Measurements from ENCODE around the gene SOWAHB. TPM values are rescaled to one million over a fixed set of nuclear protein-coding genes. Genes with fewer than 3 reads are reported as not detected.

Gene SOWAHB
- total RNA-seq, 4 donors from 2014 or later, result 19.3 to 63.2 (median 33.1) TPM

DNA sequence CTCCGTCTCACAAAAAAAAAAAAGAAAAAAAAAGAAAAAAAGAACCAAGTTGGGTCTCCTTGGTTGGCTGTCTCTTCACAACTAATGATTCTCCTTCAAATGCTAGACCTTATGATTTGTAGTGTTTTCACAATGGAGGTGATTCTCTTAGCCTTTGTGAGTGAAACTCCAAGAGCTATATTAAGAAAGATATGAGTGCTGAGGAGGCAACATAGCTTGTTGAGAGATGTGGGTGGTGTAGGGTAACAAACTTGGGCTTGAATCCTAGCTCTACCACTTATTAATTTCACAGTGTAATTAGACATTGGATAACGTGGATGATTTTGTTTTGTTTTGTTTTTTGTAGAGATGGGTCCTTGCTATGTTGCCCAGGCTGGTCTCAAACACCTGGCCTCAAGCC, 41.2 kb upstream of the SOWAHB start:
- Histone ChIP-seq H3K4me1 (no peaks in the 10 kb centered on the region), H3K9me3 (no peaks in the 10 kb centered on the region), H3K4me3 (no peak overlapping the region), H3K27me3 (no peaks in the 10 kb centered on the region), H3K27ac (no peak overlapping the region), H3K36me3 (no peaks in the 10 kb centered on the region)
- DNase-seq, result no peak
- WGBS, 2 donors (ENCODE audit: low coverage in 1 of 2), result 75 to 77% methylated on average over 1 to 2 of the region's 2 CpGs
- no peak for TF ChIP-seq EP300 (IDR thresholded peaks at IDR 0.05; ENCODE audit: low read depth)
- no peak for TF ChIP-seq POLR2A (IDR thresholded peaks at IDR 0.05)
- no peak for TF ChIP-seq POLR2AphosphoS5 (IDR thresholded peaks at IDR 0.05)
- TF ChIP-seq, protein P1, sequence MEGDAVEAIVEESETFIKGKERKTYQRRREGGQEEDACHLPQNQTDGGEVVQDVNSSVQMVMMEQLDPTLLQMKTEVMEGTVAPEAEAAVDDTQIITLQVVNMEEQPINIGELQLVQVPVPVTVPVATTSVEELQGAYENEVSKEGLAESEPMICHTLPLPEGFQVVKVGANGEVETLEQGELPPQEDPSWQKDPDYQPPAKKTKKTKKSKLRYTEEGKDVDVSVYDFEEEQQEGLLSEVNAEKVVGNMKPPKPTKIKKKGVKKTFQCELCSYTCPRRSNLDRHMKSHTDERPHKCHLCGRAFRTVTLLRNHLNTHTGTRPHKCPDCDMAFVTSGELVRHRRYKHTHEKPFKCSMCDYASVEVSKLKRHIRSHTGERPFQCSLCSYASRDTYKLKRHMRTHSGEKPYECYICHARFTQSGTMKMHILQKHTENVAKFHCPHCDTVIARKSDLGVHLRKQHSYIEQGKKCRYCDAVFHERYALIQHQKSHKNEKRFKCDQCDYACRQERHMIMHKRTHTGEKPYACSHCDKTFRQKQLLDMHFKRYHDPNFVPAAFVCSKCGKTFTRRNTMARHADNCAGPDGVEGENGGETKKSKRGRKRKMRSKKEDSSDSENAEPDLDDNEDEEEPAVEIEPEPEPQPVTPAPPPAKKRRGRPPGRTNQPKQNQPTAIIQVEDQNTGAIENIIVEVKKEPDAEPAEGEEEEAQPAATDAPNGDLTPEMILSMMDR (IDR thresholded peaks at IDR 0.05), result no peak
- in situ Hi-C loops (cut with MboI; ENCODE audit: low pct_ligation_motif_present in 1 of 4, low pct_unique_long_range_greater_than_20kb in 1 of 4, low sequenced_read_pairs in 3 of 4) (no loop called here), intact Hi-C loops (cut with DNase I; ENCODE audit: low total_unique reads) (no loop called here)

DNA sequence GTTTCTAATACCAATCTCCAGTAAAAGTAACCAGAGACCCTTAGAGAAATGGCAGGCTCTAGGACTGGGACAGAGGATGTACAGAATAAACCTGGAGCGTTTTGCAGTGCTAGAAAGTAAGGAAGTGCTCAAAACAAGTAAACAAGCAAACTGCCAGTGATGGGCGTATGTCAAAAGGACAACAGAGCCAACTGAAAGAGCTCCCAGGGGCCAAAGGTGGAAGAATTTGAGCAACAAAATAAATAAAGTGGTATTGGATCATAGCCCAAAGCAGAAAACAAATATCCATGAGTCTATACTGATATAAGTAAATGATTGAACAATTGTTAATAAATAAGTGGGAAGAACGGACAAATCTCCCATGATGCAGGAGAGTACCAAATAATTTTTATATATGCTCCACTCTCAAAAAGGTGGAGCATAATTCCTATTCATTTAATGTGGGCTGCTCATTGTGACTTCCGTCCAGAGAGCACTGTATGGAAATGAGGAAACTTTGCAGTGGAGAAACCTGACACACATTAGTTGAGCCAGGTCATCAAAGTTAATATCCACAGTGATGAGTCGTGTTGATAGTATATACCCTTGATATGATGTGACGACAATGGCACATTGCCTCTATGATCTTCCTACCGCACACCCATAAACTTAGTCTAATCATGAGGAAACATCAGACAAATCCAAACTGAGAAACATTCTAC, 33.8 kb upstream of the SOWAHB start:
- TF ChIP-seq POLR2A (IDR thresholded peaks at IDR 0.05) (no peak), POLR2AphosphoS5 (IDR thresholded peaks at IDR 0.05) (no peak), EP300 (IDR thresholded peaks at IDR 0.05; ENCODE audit: low read depth) (no peak)
- TF ChIP-seq, protein P1 (IDR thresholded peaks at IDR 0.05), result no peak
- 68 to 69% methylated on average over 5 to 7 of the region's 7 CpGs for WGBS, 2 donors (ENCODE audit: low coverage in 1 of 2)
- H3K4me1 ChIP-seq, result peaks cover 0 to 4% (median 0%) of the 10 kb centered on the region in 4 donors
- no peak overlapping the region for H3K27ac ChIP-seq
- no peaks in the 10 kb centered on the region for H3K9me3 ChIP-seq
- no peaks in the 10 kb centered on the region for H3K27me3 ChIP-seq
- intact Hi-C loops (cut with DNase I; ENCODE audit: low total_unique reads), result no loop called here
- no peaks in the 10 kb centered on the region for H3K36me3 ChIP-seq
- no peak for DNase-seq
- in situ Hi-C loops (cut with MboI; ENCODE audit: low pct_ligation_motif_present in 1 of 4, low pct_unique_long_range_greater_than_20kb in 1 of 4, low sequenced_read_pairs in 3 of 4), result no loop called here
- no peak overlapping the region for H3K4me3 ChIP-seq

DNA sequence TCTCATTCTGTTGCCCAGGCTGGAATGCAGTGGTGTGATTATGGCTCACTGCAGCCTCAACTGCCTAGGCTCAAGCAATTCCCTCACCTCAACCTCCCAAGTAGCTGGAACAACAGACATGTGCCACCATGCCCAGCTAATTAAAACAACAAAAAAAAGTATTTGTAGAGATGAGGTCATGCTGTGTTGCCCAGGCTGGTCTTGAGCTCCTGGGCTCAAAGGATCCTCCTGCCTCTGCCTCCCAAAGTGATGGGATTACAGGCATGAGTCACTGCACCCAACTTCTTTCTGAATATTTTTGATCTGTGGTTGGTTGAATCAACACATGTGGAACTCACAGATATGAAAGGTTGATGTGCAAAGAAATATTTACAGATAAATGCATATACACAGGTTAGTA, 33.1 kb upstream of the SOWAHB start:
- Histone ChIP-seq H3K27me3 (no peaks in the 10 kb centered on the region), H3K27ac (no peak overlapping the region), H3K36me3 (no peaks in the 10 kb centered on the region), H3K4me3 (no peak overlapping the region), H3K4me1 (peaks cover 0 to 4% (median 0%) of the 10 kb centered on the region in 4 donors), H3K9me3 (no peaks in the 10 kb centered on the region)
- intact Hi-C loops (cut with DNase I; ENCODE audit: low total_unique reads), result no loop called here
- in situ Hi-C loops (cut with MboI; ENCODE audit: low pct_ligation_motif_present in 1 of 4, low pct_unique_long_range_greater_than_20kb in 1 of 4, low sequenced_read_pairs in 3 of 4), result no loop called here
- TF ChIP-seq, protein P1 (IDR thresholded peaks at IDR 0.05), result no peak
- TF ChIP-seq POLR2A (IDR thresholded peaks at IDR 0.05), result no peak
- no peak for DNase-seq

DNA sequence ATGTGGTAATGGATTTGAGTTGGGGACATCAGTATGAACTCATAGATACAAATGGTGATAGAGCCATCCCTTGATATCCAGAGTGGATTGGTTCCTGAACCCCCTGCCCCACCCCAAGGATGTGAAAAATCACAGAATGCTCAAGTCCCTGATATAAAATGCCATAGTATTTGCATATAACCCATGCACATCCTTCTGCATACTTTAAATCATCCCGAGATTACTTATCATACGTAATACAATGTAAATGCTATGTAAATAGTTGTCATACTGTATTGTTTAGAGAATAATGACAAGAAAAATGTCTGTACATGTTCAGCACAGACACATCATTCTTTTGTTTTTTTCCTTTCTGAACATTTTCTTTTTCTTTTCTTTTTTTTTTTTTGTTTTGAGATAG, 32.7 kb upstream of the SOWAHB start:
- Histone ChIP-seq H3K27me3 (no peaks in the 10 kb centered on the region), H3K4me3 (no peak overlapping the region), H3K27ac (no peak overlapping the region), H3K4me1 (peaks cover 0 to 4% (median 0%) of the 10 kb centered on the region in 4 donors), H3K36me3 (no peaks in the 10 kb centered on the region), H3K9me3 (no peaks in the 10 kb centered on the region)
- WGBS, 2 donors (ENCODE audit: low coverage in 1 of 2), result 54 to 65% methylated on average over 2 of the region's 2 CpGs
- in situ Hi-C loops (cut with MboI; ENCODE audit: low pct_ligation_motif_present in 1 of 4, low pct_unique_long_range_greater_than_20kb in 1 of 4, low sequenced_read_pairs in 3 of 4) (no loop called here), intact Hi-C loops (cut with DNase I; ENCODE audit: low total_unique reads) (no loop called here)
- no peak for TF ChIP-seq EP300 (IDR thresholded peaks at IDR 0.05; ENCODE audit: low read depth)
- TF ChIP-seq POLR2A (IDR thresholded peaks at IDR 0.05), result no peak
- TF ChIP-seq, protein P1 (IDR thresholded peaks at IDR 0.05), result no peak
- no peak for TF ChIP-seq POLR2AphosphoS5 (IDR thresholded peaks at IDR 0.05)
- DNase-seq, result no peak

Measured in transverse colon (tissue), 4 donors.